Esophagus muscularis mucosa (tissue), 4 donors: ENCODE data around the gene CDC42EP4.

Experiments
- CTCF ChIP-seq, 3 experiments: fragments of 200-600 bp in 2 of 3; fragments of 450-650 bp in 1 of 3; sonication (generic) in 2 of 3; IDR thresholded peaks; one replicate each; pipeline ENCODE4 v1.5.1; 2017 to 2019; ENCODE audit warnings: antibody characterized with exemption in 3 of 3, mild to moderate bottlenecking in 2 of 3, moderate library complexity in 1 of 3
- EP300 ChIP-seq: sonication (generic); formaldehyde crosslinking; IDR thresholded peaks from one replicate; pipeline ENCODE4 v1.6.1; 2017; ENCODE audit warnings: antibody characterized with exemption
- POLR2A ChIP-seq: fragments of 450-650 bp; IDR thresholded peaks from one replicate; pipeline ENCODE4 v1.6.1; 2017; ENCODE audit warnings: antibody characterized with exemption, moderate library complexity, mild to moderate bottlenecking, low read depth
- POLR2AphosphoS5 ChIP-seq, 2 donors: sonication (generic); formaldehyde crosslinking; IDR thresholded peaks; one replicate each; pipeline ENCODE4 v1.6.1; 2017; ENCODE audit warnings: antibody characterized with exemption in 2 of 2

GRCh38 chr17:73269791-73270190 lies 42.0 kb downstream of the CDC42EP4 start:
- TF ChIP-seq POLR2A (no peak), CTCF (IDR thresholded peaks at IDR 0.05) (no peak), POLR2AphosphoS5 (IDR thresholded peaks at IDR 0.05) (no peak), EP300 (no peak)
